CD4-positive, alpha-beta T cell treated with Interleukin-15 for 1 hour (primary cell): ENCODE data around the gene RNF13.
"Not testable (repeated sequence)": the region's sequence is repeated elsewhere in the genome, so short reads cannot be mapped to it uniquely, and the experiment has no call there.

Source experiments
- DNase-seq: peaks from one replicate; pipeline ENCODE4 v3.0.0-alpha.2; 2020

RNF13 gene

GRCh38 chr3:149801639-149802038 lies 11.4 kb upstream of the RNF13 start:
- no peak for DNase-seq

- DNase-seq = no peak
Measured at GRCh38 chr3:149806171-149806778, 6.7 kb upstream of the RNF13 start.

GRCh38 chr3:149808209-149808829 lies 4.7 kb upstream of the RNF13 start:
- peak; percentile 60 for DNase-seq

GRCh38 chr3:149809699-149810098 lies 3.3 kb upstream of the RNF13 start:
- no peak for DNase-seq

GRCh38 chr3:149810846-149811245 lies 2.2 kb upstream of the RNF13 start:
- DNase-seq = no peak

GRCh38 chr3:149812165-149812605 lies 830 bp upstream of the RNF13 start:
- DNase-seq = no peak

- no peak for DNase-seq
Measured at GRCh38 chr3:149813367-149814281, 609 bp downstream of the RNF13 start.

- no peak for DNase-seq
Measured at GRCh38 chr3:149815321-149815720, 2.3 kb downstream of the RNF13 start.

GRCh38 chr3:149815728-149816127 lies 2.7 kb downstream of the RNF13 start:
- no peak for DNase-seq

GRCh38 chr3:149816311-149816710 lies 3.3 kb downstream of the RNF13 start:
- no peak for DNase-seq

- no peak for DNase-seq
Measured at GRCh38 chr3:149816986-149817385, 4.0 kb downstream of the RNF13 start.

- no peak for DNase-seq
Measured at GRCh38 chr3:149819432-149819831, 6.4 kb downstream of the RNF13 start.

GRCh38 chr3:149820183-149820582 lies 7.2 kb downstream of the RNF13 start:
- DNase-seq = no peak

- DNase-seq = no peak
Measured at GRCh38 chr3:149826636-149827035, 13.6 kb downstream of the RNF13 start.

GRCh38 chr3:149828390-149828789 lies 15.4 kb downstream of the RNF13 start:
- no peak for DNase-seq

GRCh38 chr3:149829631-149830030 lies 16.6 kb downstream of the RNF13 start:
- not testable (repeated sequence) for DNase-seq

GRCh38 chr3:149830902-149831301 lies 17.9 kb downstream of the RNF13 start:
- no peak for DNase-seq

- no peak for DNase-seq
Measured at GRCh38 chr3:149831321-149831720, 18.3 kb downstream of the RNF13 start.

- DNase-seq = no peak
Measured at GRCh38 chr3:149832086-149832485, 19.1 kb downstream of the RNF13 start.

- DNase-seq = no peak
Measured at GRCh38 chr3:149833241-149833640, 20.2 kb downstream of the RNF13 start.

- not testable (repeated sequence) for DNase-seq
Measured at GRCh38 chr3:149838491-149838890, 25.5 kb downstream of the RNF13 start.

GRCh38 chr3:149839469-149839868 lies 26.5 kb downstream of the RNF13 start:
- DNase-seq = not testable (repeated sequence)

GRCh38 chr3:149839896-149840295 lies 26.9 kb downstream of the RNF13 start:
- no peak for DNase-seq

GRCh38 chr3:149843502-149843901 lies 30.5 kb downstream of the RNF13 start:
- no peak for DNase-seq
